ENCODE measurements around the gene GON4L.

DNA sequence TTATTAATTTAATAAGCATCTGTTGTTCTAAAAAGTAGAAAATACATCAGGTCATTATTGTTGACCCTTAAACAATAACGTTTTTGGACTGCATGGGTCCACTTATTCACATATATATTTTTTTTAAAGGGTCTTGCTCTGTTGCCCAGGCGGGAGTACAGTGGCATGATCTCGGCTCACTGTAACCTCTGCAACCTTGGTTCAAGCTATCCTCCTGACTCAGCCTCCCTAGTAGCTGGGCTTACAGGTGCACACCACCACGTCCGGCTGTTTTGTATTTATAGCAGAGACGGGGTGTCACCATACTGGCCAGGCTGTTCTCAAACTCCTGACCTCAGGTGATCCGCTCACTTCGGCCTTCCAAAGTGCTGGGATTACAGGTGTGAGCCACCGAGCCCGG is 115.1 kb downstream of the GON4L start:
- no peak for TF ChIP-seq EZH2 (IDR thresholded peaks at IDR 0.05; ENCODE audit: low read length, unreplicated experiment)
- TF ChIP-seq, protein P1, sequence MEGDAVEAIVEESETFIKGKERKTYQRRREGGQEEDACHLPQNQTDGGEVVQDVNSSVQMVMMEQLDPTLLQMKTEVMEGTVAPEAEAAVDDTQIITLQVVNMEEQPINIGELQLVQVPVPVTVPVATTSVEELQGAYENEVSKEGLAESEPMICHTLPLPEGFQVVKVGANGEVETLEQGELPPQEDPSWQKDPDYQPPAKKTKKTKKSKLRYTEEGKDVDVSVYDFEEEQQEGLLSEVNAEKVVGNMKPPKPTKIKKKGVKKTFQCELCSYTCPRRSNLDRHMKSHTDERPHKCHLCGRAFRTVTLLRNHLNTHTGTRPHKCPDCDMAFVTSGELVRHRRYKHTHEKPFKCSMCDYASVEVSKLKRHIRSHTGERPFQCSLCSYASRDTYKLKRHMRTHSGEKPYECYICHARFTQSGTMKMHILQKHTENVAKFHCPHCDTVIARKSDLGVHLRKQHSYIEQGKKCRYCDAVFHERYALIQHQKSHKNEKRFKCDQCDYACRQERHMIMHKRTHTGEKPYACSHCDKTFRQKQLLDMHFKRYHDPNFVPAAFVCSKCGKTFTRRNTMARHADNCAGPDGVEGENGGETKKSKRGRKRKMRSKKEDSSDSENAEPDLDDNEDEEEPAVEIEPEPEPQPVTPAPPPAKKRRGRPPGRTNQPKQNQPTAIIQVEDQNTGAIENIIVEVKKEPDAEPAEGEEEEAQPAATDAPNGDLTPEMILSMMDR (conservative IDR thresholded peaks at IDR 0.05; ENCODE audit: low read depth, low read length), result no peak

Measured in PC-3 (cell line).